PC-3 (cell line): Measurements from ENCODE around the gene KAZN. TPM values are rescaled to one million over a fixed set of nuclear protein-coding genes. Genes with fewer than 3 reads are reported as not detected.

Source experiments
- ATAC-seq: fragments of 200-7000 bp; cut with Tn5 transposase; 2 replicates; pipeline ENCODE4 v1.9.1; 2020; ENCODE audit warnings: mild to moderate bottlenecking, moderate library complexity
- BruUV-seq: library from RNA; stranded (reverse); fragments of 400-500 nt; replicated peaks from 2 replicates; lab custom pipeline; 2021; lab: Mats Ljungman, UMichigan
- CTCF ChIA-PET: fragments of 300-600 bp; sonication (Branson Sonifier 250); formaldehyde crosslinking; loops from one replicate; lab custom pipeline; 2022; ENCODE audit warnings: antibody characterized with exemption; lab: Charles Lee
- POLR2A ChIA-PET: fragments of 300-600 bp; sonication (Branson Sonifier 250); formaldehyde crosslinking; loops from one replicate; lab custom pipeline; 2022; ENCODE audit warnings: antibody characterized with exemption; ENCODE audit not compliant: unreplicated experiment; lab: Charles Lee
- DNase-seq: peaks from one replicate; pipeline ENCODE4 v3.0.0-alpha.2; 2015
- H2AFZ ChIP-seq: fragments of 300-600 bp; sonication (generic); 2 replicates; pipeline ENCODE4 v1.6.0; 2016; ENCODE audit warnings: antibody characterized with exemption, low read length
- H3F3A ChIP-seq: fragments of 300-600 bp; sonication (generic); one replicate; pipeline ENCODE4 v1.6.0; 2017; ENCODE audit warnings: antibody characterized with exemption, low read length, control low read depth, mild to moderate bottlenecking; ENCODE audit not compliant: unreplicated experiment
- H3K27ac ChIP-seq: fragments of 300-600 bp; sonication (generic); 2 replicates; pipeline ENCODE4 v1.5.1; 2016; ENCODE audit warnings: mild to moderate bottlenecking, low read length
- H3K27me3 ChIP-seq: fragments of 300-600 bp; sonication (generic); 2 replicates; pipeline ENCODE4 v1.6.1; 2016; ENCODE audit warnings: low read length, mixed read lengths
- H3K36me3 ChIP-seq: fragments of 300-600 bp; sonication (generic); 2 replicates; pipeline ENCODE4 v1.6.1; 2016; ENCODE audit warnings: low read depth, mixed run types, low read length, mixed read lengths
- H3K4me1 ChIP-seq: fragments of 300-600 bp; sonication (generic); 2 replicates; pipeline ENCODE4 v1.5.1; 2016; ENCODE audit warnings: low read length; ENCODE audit not compliant: insufficient read depth
- H3K4me2 ChIP-seq: fragments of 300-600 bp; sonication (generic); 2 replicates; pipeline ENCODE4 v1.6.0; 2016; ENCODE audit warnings: low read length
- H3K4me3 ChIP-seq: fragments of 300-600 bp; sonication (generic); 2 replicates; pipeline ENCODE4 v1.5.1; 2016; ENCODE audit warnings: mild to moderate bottlenecking, low read length, mixed read lengths
- H3K79me2 ChIP-seq: fragments of 300-600 bp; sonication (generic); 2 replicates; pipeline ENCODE4 v1.6.1; 2017; ENCODE audit warnings: low read length, mixed read lengths
- H3K9ac ChIP-seq: fragments of 300-600 bp; sonication (generic); 2 replicates; pipeline ENCODE4 v1.6.0; 2016; ENCODE audit warnings: mild to moderate bottlenecking, low read length
- H3K9me2 ChIP-seq: fragments of 300-600 bp; sonication (generic); replicated peaks from 2 replicates; pipeline ENCODE4 v1.6.1; 2016; ENCODE audit warnings: mixed run types, low read length, mixed read lengths
- H3K9me3 ChIP-seq: fragments of 300-600 bp; sonication (generic); 2 replicates; pipeline ENCODE4 v1.6.1; 2016; ENCODE audit warnings: low read length, mixed read lengths
- H4K20me1 ChIP-seq: fragments of 300-600 bp; sonication (generic); 2 replicates; pipeline ENCODE4 v1.6.1; 2016; ENCODE audit warnings: low read length, mixed read lengths
- CTCF ChIP-seq: fragments of 300-600 bp; sonication (generic); conservative IDR thresholded peaks from 2 replicates; pipeline ENCODE4 v1.5.1; 2017; ENCODE audit warnings: antibody characterized with exemption, low read depth, mild to moderate bottlenecking, low read length
- EZH2 ChIP-seq: fragments of 300-600 bp; sonication (generic); IDR thresholded peaks from one replicate; pipeline ENCODE4 v1.6.1; 2017; ENCODE audit warnings: antibody characterized with exemption, mild to moderate bottlenecking, low read length; ENCODE audit not compliant: unreplicated experiment
- EZH2phosphoT487 ChIP-seq: fragments of 300-600 bp; sonication (generic); IDR thresholded peaks from 2 replicates; pipeline ENCODE4 v1.6.1; 2018; ENCODE audit warnings: mild to moderate bottlenecking, antibody characterized with exemption, low read length, borderline replicate concordance
- intact Hi-C: fragments of 100-400 bp; cut with micrococcal nuclease; formaldehyde crosslinking; loops from 2 replicates; pipeline ENCODE4 v1.9.0; 2023
- total RNA-seq: library from RNA; depleted of rRNA; stranded (reverse); fragments of >200 nt; gene quantifications from 2 replicates; pipeline ENCODE4 v1.2.3, GENCODE V29; 2014

KAZN gene
- total RNA-seq, 1 experiment from 2014 or later, result 2.0 TPM

- intact Hi-C loops, result no loop called here
- H3K27ac ChIP-seq, result no peak overlapping the region
- no peak overlapping the region for H3K4me2 ChIP-seq
- no peaks in the 10 kb centered on the region for H4K20me1 ChIP-seq
- no peaks in the 10 kb centered on the region for H3K4me1 ChIP-seq
- no peak for DNase-seq
- CTCF ChIA-PET, result no interaction called here
- no peak overlapping the region for H2AFZ ChIP-seq
- H3K9me3 ChIP-seq, result no peaks in the 10 kb centered on the region
- H3K36me3 ChIP-seq, result no peaks in the 10 kb centered on the region
- H3F3A ChIP-seq, result no peaks in the 10 kb centered on the region
- H3K9ac ChIP-seq, result no peak overlapping the region
- H3K27me3 ChIP-seq, result no peaks in the 10 kb centered on the region
- no peak for TF ChIP-seq CTCF
- BruUV-seq, result no TSS peak
- H3K79me2 ChIP-seq, result no peaks in the 10 kb centered on the region
- H3K4me3 ChIP-seq, result no peak overlapping the region
- no peaks in the 10 kb centered on the region for H3K9me2 ChIP-seq
- POLR2A ChIA-PET, result no interaction called here
- ATAC-seq, result no peak
Measured at GRCh38 chr1:14958249-14959058, 360.0 kb downstream of the KAZN start.

GRCh38 chr1:14959059-14959694, 360.7 kb downstream of the KAZN start:
- H3K9ac ChIP-seq, result no peak overlapping the region
- ChIA-PET POLR2A (no interaction called here), CTCF (no interaction called here)
- no peaks in the 10 kb centered on the region for H3K79me2 ChIP-seq
- H3K27ac ChIP-seq, result no peak overlapping the region
- no peaks in the 10 kb centered on the region for H3K9me3 ChIP-seq
- H3K4me3 ChIP-seq, result no peak overlapping the region
- ATAC-seq (no peak), DNase-seq (no peak)
- H2AFZ ChIP-seq, result no peak overlapping the region
- TF ChIP-seq EZH2phosphoT487 (no peak), CTCF (no peak), EZH2 (no peak)
- H3K4me2 ChIP-seq, result no peak overlapping the region
- H3K27me3 ChIP-seq, result no peaks in the 10 kb centered on the region
- no peaks in the 10 kb centered on the region for H3K4me1 ChIP-seq
- H4K20me1 ChIP-seq, result no peaks in the 10 kb centered on the region
- no peaks in the 10 kb centered on the region for H3F3A ChIP-seq
- no peaks in the 10 kb centered on the region for H3K9me2 ChIP-seq
- intact Hi-C loops, result no loop called here
- no peaks in the 10 kb centered on the region for H3K36me3 ChIP-seq
- no TSS peak for BruUV-seq
